CD4-positive, alpha-beta T cell treated with Interleukin-12 subunit alpha and Interleukin-12 subunit beta, for 1 hour (primary cell): Measurements from ENCODE around the gene ZNF408.

ENCODE experiments used
- DNase-seq: peaks from one replicate; pipeline ENCODE4 v3.0.0-alpha.2; 2020

Gene ZNF408

GRCh38 chr11:46729110-46730027, 28.5 kb downstream of the ZNF408 start:
- DNase-seq, result no peak

GRCh38 chr11:46731545-46731944, 30.7 kb downstream of the ZNF408 start:
- DNase-seq, result no peak

- no peak for DNase-seq
Measured at GRCh38 chr11:46733234-46733633, 32.4 kb downstream of the ZNF408 start.

- DNase-seq, result no peak
Measured at GRCh38 chr11:46736146-46736545, 35.3 kb downstream of the ZNF408 start.

- no peak for DNase-seq
Measured at GRCh38 chr11:46736615-46737014, 35.8 kb downstream of the ZNF408 start.

GRCh38 chr11:46737699-46738098, 36.9 kb downstream of the ZNF408 start:
- no peak for DNase-seq

GRCh38 chr11:46738887-46739286, 38.1 kb downstream of the ZNF408 start:
- no peak for DNase-seq

GRCh38 chr11:46741600-46742484, 41.0 kb downstream of the ZNF408 start:
- no peak for DNase-seq

- DNase-seq, result no peak
Measured at GRCh38 chr11:46743043-46743442, 42.2 kb downstream of the ZNF408 start.

- DNase-seq, result no peak
Measured at GRCh38 chr11:46743693-46744339, 43.0 kb downstream of the ZNF408 start.

GRCh38 chr11:46745328-46745727, 44.5 kb downstream of the ZNF408 start:
- no peak for DNase-seq

GRCh38 chr11:46745995-46746394, 45.2 kb downstream of the ZNF408 start:
- no peak for DNase-seq

- no peak for DNase-seq
Measured at GRCh38 chr11:46747150-46747549, 46.3 kb downstream of the ZNF408 start.
